Glutamatergic neuron (in vitro differentiated cells): ENCODE results near the gene CD163L1. TPM values are rescaled to one million over a fixed set of nuclear protein-coding genes. Genes with fewer than 3 reads are reported as not detected.
A peak's percentile ranks its signal among the peaks of the same experiment; 100 is the strongest.

Source experiments
- DNase-seq: peaks from one replicate; pipeline ENCODE4 v3.0.0; 2022
- H3K27ac Mint-ChIP-seq: one replicate; pipeline ENCODE4 v1.8.0; 2020; ENCODE audit warnings: mild to moderate bottlenecking, mixed read lengths, inconsistent platforms; ENCODE audit not compliant: unreplicated experiment
- H3K27me3 Mint-ChIP-seq: one replicate; pipeline ENCODE4 v1.8.0; 2020; ENCODE audit warnings: mild to moderate bottlenecking, moderate library complexity, mixed read lengths, inconsistent platforms; ENCODE audit not compliant: unreplicated experiment
- H3K36me3 Mint-ChIP-seq: one replicate; pipeline ENCODE4 v1.8.0; 2020; ENCODE audit warnings: mild to moderate bottlenecking, mixed read lengths, inconsistent platforms; ENCODE audit not compliant: unreplicated experiment
- H3K4me1 Mint-ChIP-seq: one replicate; pipeline ENCODE4 v1.8.0; 2020; ENCODE audit warnings: mild to moderate bottlenecking, low read depth, mixed read lengths, inconsistent platforms; ENCODE audit not compliant: unreplicated experiment
- H3K4me3 Mint-ChIP-seq: one replicate; pipeline ENCODE4 v1.8.0; 2020; ENCODE audit warnings: mild to moderate bottlenecking, mixed read lengths, inconsistent platforms; ENCODE audit not compliant: unreplicated experiment
- H3K9me3 Mint-ChIP-seq: one replicate; pipeline ENCODE4 v1.8.0; 2020; ENCODE audit warnings: mild to moderate bottlenecking, moderate library complexity, mixed read lengths, inconsistent platforms; ENCODE audit not compliant: unreplicated experiment
- CTCF ChIP-seq: fragments of 200-600 bp; sonication (generic); IDR thresholded peaks from one replicate; pipeline ENCODE4 v1.5.0; 2021; ENCODE audit not compliant: partially characterized antibody, unreplicated experiment
- total RNA-seq: library from RNA; stranded (reverse); fragmentation: NEBNext Ultra II Directional; extraction: Animal tissue kit (Norgen Biotek cat#: 25700); gene quantifications from one replicate; pipeline ENCODE4 v1.2.1, GENCODE V29; 2021; ENCODE audit not compliant: unreplicated experiment

CD163L1 gene
- total RNA-seq, 1 donor from 2014 or later: 36.8 TPM

DNA sequence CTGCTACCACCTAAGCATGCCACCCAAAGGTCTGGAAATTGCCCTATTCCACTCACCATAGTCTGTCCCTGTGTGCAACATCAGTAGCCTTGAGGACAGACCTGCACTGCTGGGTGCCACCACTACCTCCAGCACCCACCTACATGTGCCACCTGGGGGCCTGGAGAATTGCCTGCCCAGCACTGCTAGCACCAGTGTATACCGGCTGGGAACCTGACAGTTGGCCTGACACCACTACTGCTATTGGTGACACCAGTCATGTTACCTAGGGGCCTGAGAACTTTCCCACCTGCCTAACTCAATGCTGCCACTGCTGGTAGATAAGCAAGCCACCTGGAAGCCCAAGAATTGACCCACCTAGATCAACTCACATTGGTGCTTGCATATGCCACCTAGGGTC lies 60.8 kb downstream of the CD163L1 start:
- H3K4me3 Mint-ChIP-seq: no peak overlapping the region
- no peak for DNase-seq
- H3K27me3 Mint-ChIP-seq: no peaks in the 10 kb centered on the region
- peaks cover 14% of the 10 kb centered on the region for H3K36me3 Mint-ChIP-seq
- peaks cover 2% of the 10 kb centered on the region for H3K9me3 Mint-ChIP-seq
- no peak overlapping the region for H3K27ac Mint-ChIP-seq
- no peak for TF ChIP-seq CTCF
- H3K4me1 Mint-ChIP-seq: no peaks in the 10 kb centered on the region

GRCh38 chr12:7376196-7376595 lies 67.8 kb downstream of the CD163L1 start:
- DNase-seq: no peak
- Mint-ChIP-seq H3K27ac (no peak overlapping the region), H3K27me3 (peaks cover 9% of the 10 kb centered on the region), H3K36me3 (no peaks in the 10 kb centered on the region), H3K4me3 (no peak overlapping the region), H3K9me3 (peaks cover 18% of the 10 kb centered on the region), H3K4me1 (peaks cover 27% of the 10 kb centered on the region)
- no peak for TF ChIP-seq CTCF

DNA sequence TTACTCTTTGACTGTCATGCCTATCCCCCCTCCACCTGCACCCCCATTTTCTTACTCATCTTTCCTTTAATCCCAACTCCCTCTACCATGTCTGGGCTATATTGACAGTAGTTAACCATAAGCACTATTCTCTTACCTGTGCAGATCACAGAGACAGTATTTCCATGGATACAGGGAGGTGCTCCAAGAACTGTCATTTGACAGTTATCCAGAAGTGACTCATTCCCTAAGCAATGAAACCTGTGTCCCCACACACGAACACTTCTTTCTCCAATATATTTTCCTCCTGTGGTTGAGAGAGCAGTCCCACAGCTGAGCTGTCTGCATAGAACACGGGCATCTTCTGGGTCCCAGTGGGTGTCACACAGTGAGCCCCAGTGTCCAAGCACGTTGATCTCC lies 68.8 kb downstream of the CD163L1 start:
- peaks cover 18% of the 10 kb centered on the region for H3K9me3 Mint-ChIP-seq
- peaks cover 34% of the 10 kb centered on the region for H3K4me1 Mint-ChIP-seq
- peak overlapping the region; percentile 80 for H3K27ac Mint-ChIP-seq
- peaks cover 9% of the 10 kb centered on the region for H3K27me3 Mint-ChIP-seq
- H3K36me3 Mint-ChIP-seq: peaks cover 8% of the 10 kb centered on the region
- no peak for DNase-seq
- TF ChIP-seq CTCF: no peak
- no peak overlapping the region for H3K4me3 Mint-ChIP-seq

- peak; percentile 82 for DNase-seq
These were observed 69.4 kb downstream of the CD163L1 start for GRCh38 chr12:7374423-7375144.

More at GRCh38 chr12:7374423-7375144, 69.4 kb downstream of the CD163L1 start:
- Mint-ChIP-seq H3K27me3 (peaks cover 9% of the 10 kb centered on the region), H3K9me3 (peaks cover 18% of the 10 kb centered on the region), H3K4me3 (peak overlapping the region; percentile 48), H3K4me1 (peaks cover 39% of the 10 kb centered on the region), H3K36me3 (peaks cover 8% of the 10 kb centered on the region), H3K27ac (peak overlapping the region; percentile 98)
- peak; percentile 65 for TF ChIP-seq CTCF
